Activated naive CD8-positive, alpha-beta T cell (primary cell): ENCODE measurements around the gene NXPE2.

Source experiments
- H3K27ac Mint-ChIP-seq: one replicate; pipeline ENCODE4 v1.8.0; 2021; ENCODE audit warnings: mixed read lengths
- H3K27me3 Mint-ChIP-seq: one replicate; pipeline ENCODE4 v1.8.0; 2021; ENCODE audit warnings: mixed read lengths
- H3K36me3 Mint-ChIP-seq: one replicate; pipeline ENCODE4 v1.8.0; 2021; ENCODE audit warnings: mixed read lengths
- H3K4me1 Mint-ChIP-seq: one replicate; pipeline ENCODE4 v1.8.0; 2021; ENCODE audit warnings: low read depth, mixed read lengths
- H3K4me3 Mint-ChIP-seq: one replicate; pipeline ENCODE4 v1.8.0; 2021; ENCODE audit warnings: mild to moderate bottlenecking, mixed read lengths
- H3K9me3 Mint-ChIP-seq: one replicate; pipeline ENCODE4 v1.8.0; 2021; ENCODE audit warnings: low read depth, mixed read lengths

NXPE2 gene

DNA sequence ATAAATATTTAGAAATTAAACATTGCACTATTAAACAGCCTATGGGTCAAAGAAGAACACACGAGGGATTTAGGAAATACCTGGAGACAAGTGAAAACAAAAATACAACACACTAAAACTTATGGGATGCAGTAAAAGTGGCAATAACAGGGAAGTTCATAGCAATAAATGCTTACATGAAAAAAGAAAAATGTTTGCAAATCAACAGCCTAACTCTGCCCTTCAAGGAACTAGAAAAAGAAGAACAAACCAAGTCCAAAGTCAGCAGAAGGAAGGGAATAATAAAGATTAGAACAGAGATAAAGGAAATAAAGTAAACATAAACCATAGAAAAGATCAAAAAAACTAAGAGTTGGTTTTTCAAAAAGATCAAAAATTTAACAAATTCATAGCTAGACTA lies 31.6 kb downstream of the NXPE2 start:
- Mint-ChIP-seq H3K36me3 (no peaks in the 10 kb centered on the region), H3K27me3 (peaks cover 4% of the 10 kb centered on the region), H3K4me3 (no peak overlapping the region), H3K4me1 (no peaks in the 10 kb centered on the region), H3K9me3 (peaks cover 11% of the 10 kb centered on the region), H3K27ac (no peak overlapping the region)

- no peaks in the 10 kb centered on the region for H3K4me1 Mint-ChIP-seq
- peaks cover 4% of the 10 kb centered on the region for H3K27me3 Mint-ChIP-seq
- no peaks in the 10 kb centered on the region for H3K36me3 Mint-ChIP-seq
- no peak overlapping the region for H3K27ac Mint-ChIP-seq
- H3K4me3 Mint-ChIP-seq = no peak overlapping the region
- H3K9me3 Mint-ChIP-seq = peaks cover 11% of the 10 kb centered on the region
Measured at GRCh38 chr11:114713756-114714155, 35.4 kb downstream of the NXPE2 start.

- H3K4me1 Mint-ChIP-seq = no peaks in the 10 kb centered on the region
- H3K27ac Mint-ChIP-seq = no peak overlapping the region
- no peaks in the 10 kb centered on the region for H3K9me3 Mint-ChIP-seq
- H3K4me3 Mint-ChIP-seq = no peak overlapping the region
- no peaks in the 10 kb centered on the region for H3K36me3 Mint-ChIP-seq
- H3K27me3 Mint-ChIP-seq = peaks cover 4% of the 10 kb centered on the region
Measured at GRCh38 chr11:114719562-114719961, 41.2 kb downstream of the NXPE2 start.

DNA sequence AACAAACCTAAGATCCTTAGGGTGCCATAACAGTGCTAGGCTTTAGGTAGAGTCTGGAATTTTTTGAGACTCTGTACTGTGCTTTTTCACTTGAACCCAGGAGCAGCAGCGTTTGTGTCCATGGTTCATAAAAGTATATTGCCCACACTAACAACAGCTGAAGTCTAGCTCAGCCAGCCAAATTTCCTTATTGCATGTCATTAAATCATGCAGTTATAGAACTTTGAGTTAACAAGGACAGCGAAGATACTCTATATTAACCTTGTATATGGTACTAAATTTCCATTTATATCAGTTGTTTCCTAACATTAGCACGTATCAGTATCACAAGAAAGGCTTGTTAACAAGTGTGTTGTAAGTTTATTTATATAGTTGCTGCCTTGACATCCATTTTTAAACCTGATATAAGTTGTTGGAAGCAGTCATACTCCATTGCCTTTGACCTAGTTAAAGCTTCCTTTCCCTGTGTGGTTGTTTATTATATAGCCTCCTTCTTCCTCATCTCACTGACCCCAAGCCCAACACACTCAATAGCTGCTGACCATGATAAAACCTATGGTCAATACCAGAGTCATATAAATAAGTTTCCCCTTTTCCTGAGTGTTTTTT lies 46.7 kb downstream of the NXPE2 start:
- Mint-ChIP-seq H3K4me1 (no peaks in the 10 kb centered on the region), H3K4me3 (no peak overlapping the region), H3K36me3 (no peaks in the 10 kb centered on the region), H3K27me3 (no peaks in the 10 kb centered on the region), H3K27ac (no peak overlapping the region), H3K9me3 (no peaks in the 10 kb centered on the region)

DNA sequence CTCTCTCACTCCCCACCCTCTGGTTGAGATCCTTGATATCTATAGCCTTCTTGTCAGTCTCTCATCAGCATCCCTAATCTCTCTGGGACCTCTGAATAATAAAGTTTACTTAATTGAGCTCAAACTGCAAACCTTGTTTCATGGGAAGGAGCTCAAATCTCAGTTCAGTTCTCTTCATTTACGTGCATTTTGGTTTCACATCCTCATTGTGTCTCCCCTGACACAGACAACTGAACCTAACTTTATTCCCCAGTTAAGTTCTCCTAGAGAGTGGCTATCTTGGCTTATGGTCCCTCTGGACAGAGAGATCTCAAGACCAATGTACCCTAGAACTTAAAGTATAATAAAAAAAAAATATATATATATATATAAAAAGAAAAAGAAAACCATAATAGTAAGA lies 47.3 kb downstream of the NXPE2 start:
- H3K27ac Mint-ChIP-seq = no peak overlapping the region
- no peaks in the 10 kb centered on the region for H3K4me1 Mint-ChIP-seq
- no peaks in the 10 kb centered on the region for H3K36me3 Mint-ChIP-seq
- H3K9me3 Mint-ChIP-seq = no peaks in the 10 kb centered on the region
- H3K4me3 Mint-ChIP-seq = no peak overlapping the region
- H3K27me3 Mint-ChIP-seq = peaks cover 3% of the 10 kb centered on the region

DNA sequence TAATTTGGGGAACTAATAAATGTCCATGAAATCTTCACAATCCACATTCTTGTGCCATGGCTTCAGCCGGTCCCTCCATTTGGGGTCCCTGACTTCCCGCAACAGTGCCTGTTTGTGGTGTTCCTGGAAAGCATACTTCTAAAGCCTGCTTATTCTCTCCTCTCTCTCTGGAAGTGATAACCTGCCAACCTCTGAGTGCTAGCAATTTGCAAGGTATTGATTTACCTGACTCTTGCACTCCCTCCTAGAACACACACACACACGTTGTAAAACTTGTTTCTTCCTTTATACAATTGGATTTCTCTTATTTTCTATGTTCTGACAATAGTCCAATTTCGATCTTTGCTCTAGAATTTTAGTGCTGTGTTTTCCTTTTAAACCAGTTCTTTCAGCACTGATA lies 58.5 kb downstream of the NXPE2 start:
- no peaks in the 10 kb centered on the region for H3K36me3 Mint-ChIP-seq
- no peak overlapping the region for H3K27ac Mint-ChIP-seq
- H3K4me1 Mint-ChIP-seq = no peaks in the 10 kb centered on the region
- peaks cover 9% of the 10 kb centered on the region for H3K9me3 Mint-ChIP-seq
- H3K27me3 Mint-ChIP-seq = peaks cover 6% of the 10 kb centered on the region
- H3K4me3 Mint-ChIP-seq = no peak overlapping the region

DNA sequence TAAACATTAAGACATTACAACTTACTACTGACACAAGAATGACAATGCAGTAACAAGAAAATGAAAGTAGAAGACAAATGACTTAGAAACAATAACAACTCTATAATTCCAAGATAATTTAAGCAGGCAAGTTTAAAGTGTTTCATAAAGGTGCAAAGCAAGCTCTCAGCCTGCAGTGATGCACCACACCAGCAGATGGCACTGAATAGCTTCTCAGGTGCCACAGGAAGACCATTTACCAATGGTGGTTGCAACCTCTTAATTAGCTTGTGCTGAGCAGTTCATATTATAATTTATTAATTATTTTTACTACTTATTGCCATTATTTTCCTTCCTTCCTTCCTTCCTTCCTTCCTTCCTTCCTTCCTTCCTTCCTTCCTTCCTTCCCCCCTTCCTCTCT lies 60.6 kb downstream of the NXPE2 start:
- H3K27me3 Mint-ChIP-seq = peaks cover 5% of the 10 kb centered on the region
- peaks cover 14% of the 10 kb centered on the region for H3K9me3 Mint-ChIP-seq
- no peaks in the 10 kb centered on the region for H3K36me3 Mint-ChIP-seq
- H3K27ac Mint-ChIP-seq = no peak overlapping the region
- H3K4me3 Mint-ChIP-seq = no peak overlapping the region
- H3K4me1 Mint-ChIP-seq = no peaks in the 10 kb centered on the region

GRCh38 chr11:114745150-114745671 lies 66.9 kb downstream of the NXPE2 start:
- no peaks in the 10 kb centered on the region for H3K4me1 Mint-ChIP-seq
- peaks cover 6% of the 10 kb centered on the region for H3K27me3 Mint-ChIP-seq
- no peak overlapping the region for H3K4me3 Mint-ChIP-seq
- no peaks in the 10 kb centered on the region for H3K36me3 Mint-ChIP-seq
- no peak overlapping the region for H3K27ac Mint-ChIP-seq
- H3K9me3 Mint-ChIP-seq = peaks cover 14% of the 10 kb centered on the region

DNA sequence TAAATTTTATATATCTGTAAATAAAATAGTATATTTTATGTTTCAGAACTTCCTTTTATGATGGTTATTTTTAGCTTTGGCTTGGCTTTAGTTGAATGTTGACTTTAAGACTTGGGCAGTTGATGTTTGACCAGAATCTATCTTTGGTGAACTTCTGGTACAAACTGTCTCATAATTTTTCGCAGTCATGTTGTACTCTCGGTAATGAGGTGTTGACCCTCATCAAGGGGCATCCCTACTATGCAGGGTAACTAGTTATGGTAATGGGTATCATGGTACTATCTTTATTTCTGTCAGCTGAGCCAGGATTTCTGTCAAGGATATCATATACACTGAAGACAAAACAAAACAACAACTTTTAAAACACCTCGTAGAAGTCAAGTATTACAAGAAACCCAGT lies 67.7 kb downstream of the NXPE2 start:
- Mint-ChIP-seq H3K4me3 (no peak overlapping the region), H3K27me3 (peaks cover 6% of the 10 kb centered on the region), H3K27ac (no peak overlapping the region), H3K9me3 (peaks cover 10% of the 10 kb centered on the region), H3K4me1 (no peaks in the 10 kb centered on the region), H3K36me3 (no peaks in the 10 kb centered on the region)
